IMR-90 (cell line): ENCODE measurements around the gene NPEPPS.
A peak's percentile ranks its signal among the peaks of the same experiment; 100 is the strongest.

Source experiments
- MAFK ChIP-seq: IDR thresholded peaks from 2 replicates; pipeline ENCODE4 v1.6.1; 2012; ENCODE audit warnings: low read depth, low read length, improper control_type of control experiment
- MAZ ChIP-seq: IDR thresholded peaks from 2 replicates; pipeline ENCODE4 v1.6.1; 2012; ENCODE audit warnings: low read depth, mild to moderate bottlenecking, low read length, improper control_type of control experiment, moderate library complexity, borderline replicate concordance
- NFE2L2 ChIP-seq: fragments of 150-350 bp; IDR thresholded peaks from 2 replicates; pipeline ENCODE4 v1.6.1; 2016; ENCODE audit warnings: low read depth, mild to moderate bottlenecking, low read length
- POLR2A ChIP-seq: IDR thresholded peaks from 2 replicates; pipeline ENCODE4 v1.6.1; 2012; ENCODE audit warnings: mild to moderate bottlenecking, low read depth, low read length
- RAD21 ChIP-seq: IDR thresholded peaks from 2 replicates; pipeline ENCODE4 v1.6.1; 2012; ENCODE audit warnings: low read length, improper control_type of control experiment
- TF ChIP-seq, protein P1 (sequence below): conservative IDR thresholded peaks from 2 replicates; pipeline ENCODE4 v1.5.1; 2012; ENCODE audit warnings: mild to moderate bottlenecking, low read depth, low read length, improper control_type of control experiment

- TF ChIP-seq POLR2A (no peak), RAD21 (no peak), MAFK (no peak), NFE2L2 (no peak), MAZ (no peak)
- TF ChIP-seq, protein P1, sequence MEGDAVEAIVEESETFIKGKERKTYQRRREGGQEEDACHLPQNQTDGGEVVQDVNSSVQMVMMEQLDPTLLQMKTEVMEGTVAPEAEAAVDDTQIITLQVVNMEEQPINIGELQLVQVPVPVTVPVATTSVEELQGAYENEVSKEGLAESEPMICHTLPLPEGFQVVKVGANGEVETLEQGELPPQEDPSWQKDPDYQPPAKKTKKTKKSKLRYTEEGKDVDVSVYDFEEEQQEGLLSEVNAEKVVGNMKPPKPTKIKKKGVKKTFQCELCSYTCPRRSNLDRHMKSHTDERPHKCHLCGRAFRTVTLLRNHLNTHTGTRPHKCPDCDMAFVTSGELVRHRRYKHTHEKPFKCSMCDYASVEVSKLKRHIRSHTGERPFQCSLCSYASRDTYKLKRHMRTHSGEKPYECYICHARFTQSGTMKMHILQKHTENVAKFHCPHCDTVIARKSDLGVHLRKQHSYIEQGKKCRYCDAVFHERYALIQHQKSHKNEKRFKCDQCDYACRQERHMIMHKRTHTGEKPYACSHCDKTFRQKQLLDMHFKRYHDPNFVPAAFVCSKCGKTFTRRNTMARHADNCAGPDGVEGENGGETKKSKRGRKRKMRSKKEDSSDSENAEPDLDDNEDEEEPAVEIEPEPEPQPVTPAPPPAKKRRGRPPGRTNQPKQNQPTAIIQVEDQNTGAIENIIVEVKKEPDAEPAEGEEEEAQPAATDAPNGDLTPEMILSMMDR = 0 out of 2 replicates have a peak, but pooled peaks have one; percentile 30
Observed at GRCh38 chr17:47618410-47618809, 87.5 kb downstream of the NPEPPS start.
